Measurements from ENCODE around the gene EPHA8.

Gene EPHA8

GRCh38 chr1:22555371-22555656 lies 8.0 kb upstream of the EPHA8 start:
- TF ChIP-seq MAX (IDR thresholded peaks at IDR 0.05; ENCODE audit: low read depth, low read length) = no peak
- TF ChIP-seq MYC (IDR thresholded peaks at IDR 0.05; ENCODE audit: low read depth, low read length) = no peak
- TF ChIP-seq POLR2A (IDR thresholded peaks at IDR 0.05; ENCODE audit: extremely low read depth, insufficient read length) = no peak
- TF ChIP-seq CTCF (IDR thresholded peaks at IDR 0.05; ENCODE audit: low read depth, low read length) = no peak
- no peak for DNase-seq (ENCODE audit: low read depth)
- H3K4me3 ChIP-seq (ENCODE audit: low read depth, low read length) = no peak overlapping the region

GRCh38 chr1:22556391-22557104 lies 6.7 kb upstream of the EPHA8 start:
- TF ChIP-seq POLR2A (IDR thresholded peaks at IDR 0.05; ENCODE audit: extremely low read depth, insufficient read length) (no peak), CTCF (IDR thresholded peaks at IDR 0.05; ENCODE audit: low read depth, low read length) (no peak), MAX (IDR thresholded peaks at IDR 0.05; ENCODE audit: low read depth, low read length) (no peak), MYC (IDR thresholded peaks at IDR 0.05; ENCODE audit: low read depth, low read length) (no peak)
- no peak overlapping the region for H3K4me3 ChIP-seq (ENCODE audit: low read depth, low read length)
- DNase-seq (ENCODE audit: low read depth) = no peak

- DNase-seq (ENCODE audit: low read depth) = no peak
- no peak overlapping the region for H3K4me3 ChIP-seq (ENCODE audit: low read depth, low read length)
- TF ChIP-seq MYC (IDR thresholded peaks at IDR 0.05; ENCODE audit: low read depth, low read length) (no peak), POLR2A (IDR thresholded peaks at IDR 0.05; ENCODE audit: extremely low read depth, insufficient read length) (no peak), CTCF (IDR thresholded peaks at IDR 0.05; ENCODE audit: low read depth, low read length) (no peak), MAX (IDR thresholded peaks at IDR 0.05; ENCODE audit: low read depth, low read length) (no peak)
Measured at GRCh38 chr1:22557341-22557950, 5.8 kb upstream of the EPHA8 start.

- DNase-seq (ENCODE audit: low read depth) = no peak
- no peak for TF ChIP-seq CTCF (IDR thresholded peaks at IDR 0.05; ENCODE audit: low read depth, low read length)
- TF ChIP-seq MYC (IDR thresholded peaks at IDR 0.05; ENCODE audit: low read depth, low read length) = no peak
- TF ChIP-seq MAX (IDR thresholded peaks at IDR 0.05; ENCODE audit: low read depth, low read length) = no peak
- TF ChIP-seq POLR2A (IDR thresholded peaks at IDR 0.05; ENCODE audit: extremely low read depth, insufficient read length) = no peak
- H3K4me3 ChIP-seq (ENCODE audit: low read depth, low read length) = no peak overlapping the region
Measured at GRCh38 chr1:22563671-22564602, 648 bp downstream of the EPHA8 start.

- no peak for DNase-seq (ENCODE audit: low read depth)
- TF ChIP-seq POLR2A (IDR thresholded peaks at IDR 0.05; ENCODE audit: extremely low read depth, insufficient read length) (no peak), CTCF (IDR thresholded peaks at IDR 0.05; ENCODE audit: low read depth, low read length) (no peak), MAX (IDR thresholded peaks at IDR 0.05; ENCODE audit: low read depth, low read length) (no peak), MYC (IDR thresholded peaks at IDR 0.05; ENCODE audit: low read depth, low read length) (no peak)
- no peak overlapping the region for H3K4me3 ChIP-seq (ENCODE audit: low read depth, low read length)
Measured at GRCh38 chr1:22566161-22566560, 2.9 kb downstream of the EPHA8 start.

Measured in NB4 (cell line).